ENCODE results near the gene RNF183. TPM values are rescaled to one million over a fixed set of nuclear protein-coding genes. Genes with fewer than 3 reads are reported as not detected.

The RNF183 gene
- total RNA-seq, 1 experiment from 2014 or later, result not detected

DNA sequence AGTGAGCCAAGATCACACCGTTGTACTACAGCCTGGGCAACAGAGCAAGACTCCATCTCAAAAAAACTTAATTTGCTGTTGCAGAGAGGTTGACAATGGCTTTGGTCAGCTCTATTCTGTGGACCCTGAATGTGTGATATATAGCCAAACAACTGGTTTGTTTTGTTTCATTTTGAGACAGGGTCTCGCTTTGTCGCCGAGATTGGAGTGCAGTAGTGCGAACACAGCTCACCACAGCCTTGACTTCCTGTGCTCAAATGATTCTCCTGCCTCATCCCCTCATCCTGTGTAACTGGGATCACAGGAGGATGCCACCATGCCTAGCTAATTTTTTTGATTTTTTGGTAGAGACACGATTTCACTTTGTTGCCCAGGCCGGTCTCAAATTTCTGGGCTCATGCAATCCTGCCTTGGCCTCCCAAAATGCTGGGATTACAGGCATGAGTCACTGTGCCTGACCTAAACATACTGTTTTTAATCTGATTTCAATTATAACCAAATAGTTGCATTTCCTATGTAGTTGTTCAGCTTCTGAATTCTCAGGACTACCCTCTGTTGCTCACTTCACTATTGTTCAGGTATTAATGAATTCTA is 9.8 kb downstream of the RNF183 start:
- Histone ChIP-seq H3K4me1 (ENCODE audit: control insufficient read depth, insufficient read depth, low read length) (no peaks in the 10 kb centered on the region), H3K9me3 (ENCODE audit: control insufficient read depth, insufficient read depth, low read depth, low read length) (no peaks in the 10 kb centered on the region), H3K36me3 (ENCODE audit: control insufficient read depth, insufficient read depth, low read length) (peaks cover 8% of the 10 kb centered on the region), H3K27me3 (ENCODE audit: control insufficient read depth, insufficient read depth, low read length) (no peaks in the 10 kb centered on the region), H3K27ac (ENCODE audit: low read length) (no peak overlapping the region), H3K4me3 (ENCODE audit: low read depth in 2 of 2, low read length in 2 of 2) (no peak overlapping the region)
- in situ Hi-C loops (cut with HindIII; ENCODE audit: low pct_unique_long_range_greater_than_20kb, low sequenced_read_pairs) (no loop called here), intact Hi-C loops (cut with micrococcal nuclease; ENCODE audit: unreplicated experiment) (no loop called here)
- no peak for ATAC-seq
- TF ChIP-seq, protein P1, sequence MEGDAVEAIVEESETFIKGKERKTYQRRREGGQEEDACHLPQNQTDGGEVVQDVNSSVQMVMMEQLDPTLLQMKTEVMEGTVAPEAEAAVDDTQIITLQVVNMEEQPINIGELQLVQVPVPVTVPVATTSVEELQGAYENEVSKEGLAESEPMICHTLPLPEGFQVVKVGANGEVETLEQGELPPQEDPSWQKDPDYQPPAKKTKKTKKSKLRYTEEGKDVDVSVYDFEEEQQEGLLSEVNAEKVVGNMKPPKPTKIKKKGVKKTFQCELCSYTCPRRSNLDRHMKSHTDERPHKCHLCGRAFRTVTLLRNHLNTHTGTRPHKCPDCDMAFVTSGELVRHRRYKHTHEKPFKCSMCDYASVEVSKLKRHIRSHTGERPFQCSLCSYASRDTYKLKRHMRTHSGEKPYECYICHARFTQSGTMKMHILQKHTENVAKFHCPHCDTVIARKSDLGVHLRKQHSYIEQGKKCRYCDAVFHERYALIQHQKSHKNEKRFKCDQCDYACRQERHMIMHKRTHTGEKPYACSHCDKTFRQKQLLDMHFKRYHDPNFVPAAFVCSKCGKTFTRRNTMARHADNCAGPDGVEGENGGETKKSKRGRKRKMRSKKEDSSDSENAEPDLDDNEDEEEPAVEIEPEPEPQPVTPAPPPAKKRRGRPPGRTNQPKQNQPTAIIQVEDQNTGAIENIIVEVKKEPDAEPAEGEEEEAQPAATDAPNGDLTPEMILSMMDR (IDR thresholded peaks at IDR 0.05), result no peak
- no peak for TF ChIP-seq TCF7L2 (IDR thresholded peaks at IDR 0.05; ENCODE audit: low read depth, low read length)
- TF ChIP-seq SIN3A (IDR thresholded peaks at IDR 0.05; ENCODE audit: borderline replicate concordance, insufficient read depth, low read depth, low read length), result no peak
- TF ChIP-seq REST (IDR thresholded peaks at IDR 0.05; ENCODE audit: insufficient read depth in 1 of 2, low read depth in 2 of 2, low read length in 1 of 2), result no peak
- no peak for TF ChIP-seq POLR2AphosphoS5 (IDR thresholded peaks at IDR 0.05; ENCODE audit: low read depth, low read length)
- ChIA-PET CTCF (no interaction called here), POLR2A (no interaction called here)
- DNase-seq (ENCODE audit: low read depth, low spot score), result no peak
- no TSS peak for BruUV-seq (replicated peaks)

DNA sequence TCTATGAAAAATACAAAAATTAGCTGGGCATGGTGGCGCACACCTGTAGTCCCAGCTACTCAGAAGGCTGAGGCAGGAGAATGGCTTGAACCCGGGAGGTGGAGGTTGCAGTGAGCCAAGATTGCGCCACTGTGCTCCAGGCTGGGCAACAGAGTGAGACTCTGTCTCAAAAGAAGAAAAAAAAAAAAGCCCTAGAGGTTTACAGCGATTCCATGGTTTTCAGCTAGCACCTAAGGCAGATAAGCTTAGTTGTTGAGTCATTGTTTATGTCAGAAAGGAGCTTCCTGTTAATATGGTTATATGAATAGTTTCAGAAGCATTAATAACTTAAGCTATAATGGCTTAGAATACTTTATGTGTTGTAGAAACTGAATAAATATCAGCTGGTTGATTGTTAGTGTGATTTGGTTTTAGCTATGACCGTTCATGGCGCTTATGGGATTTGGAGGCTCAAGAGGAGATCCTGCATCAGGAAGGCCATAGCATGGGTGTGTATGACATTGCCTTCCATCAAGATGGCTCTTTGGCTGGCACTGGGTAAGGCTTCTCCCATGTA is 13.0 kb downstream of the RNF183 start:
- H3K4me1 ChIP-seq (ENCODE audit: control insufficient read depth, insufficient read depth, low read length), result no peaks in the 10 kb centered on the region
- no peaks in the 10 kb centered on the region for H3K27me3 ChIP-seq (ENCODE audit: control insufficient read depth, insufficient read depth, low read length)
- BruUV-seq (replicated peaks), result no TSS peak
- intact Hi-C loops (cut with micrococcal nuclease; ENCODE audit: unreplicated experiment) (no loop called here), in situ Hi-C loops (cut with HindIII; ENCODE audit: low pct_unique_long_range_greater_than_20kb, low sequenced_read_pairs) (no loop called here)
- DNase-seq (ENCODE audit: low read depth, low spot score) (no peak), ATAC-seq (no peak)
- no peaks in the 10 kb centered on the region for H3K9me3 ChIP-seq (ENCODE audit: control insufficient read depth, insufficient read depth, low read depth, low read length)
- no peak overlapping the region for H3K27ac ChIP-seq (ENCODE audit: low read length)
- POLR2A ChIA-PET, result no interaction called here
- H3K4me3 ChIP-seq (ENCODE audit: low read depth in 2 of 2, low read length in 2 of 2), result no peak overlapping the region
- TF ChIP-seq SIN3A (IDR thresholded peaks at IDR 0.05; ENCODE audit: borderline replicate concordance, insufficient read depth, low read depth, low read length) (no peak), POLR2AphosphoS5 (IDR thresholded peaks at IDR 0.05; ENCODE audit: low read depth, low read length) (no peak), REST (IDR thresholded peaks at IDR 0.05; ENCODE audit: insufficient read depth in 1 of 2, low read depth in 2 of 2, low read length in 1 of 2) (no peak), TCF7L2 (IDR thresholded peaks at IDR 0.05; ENCODE audit: low read depth, low read length) (no peak)
- TF ChIP-seq, protein P1 (IDR thresholded peaks at IDR 0.05), result no peak
- CTCF ChIA-PET, result no interaction called here
- peaks cover 23% of the 10 kb centered on the region for H3K36me3 ChIP-seq (ENCODE audit: control insufficient read depth, insufficient read depth, low read length)
